IMR-90 (cell line): ENCODE measurements around the gene CDC45. TPM values are rescaled to one million over a fixed set of nuclear protein-coding genes. Genes with fewer than 3 reads are reported as not detected.

ENCODE experiments used
- ATAC-seq: fragments of 200-7000 bp; cut with Tn5 transposase; 2 replicates; pipeline ENCODE4 v1.9.1; 2020; ENCODE audit warnings: low read depth, mild to moderate bottlenecking, moderate library complexity
- BruUV-seq: library from RNA; stranded (reverse); fragments of 400-500 nt; replicated peaks from 2 replicates; lab custom pipeline; 2021; lab: Mats Ljungman, UMichigan
- CTCF ChIA-PET: fragments of 300-600 bp; formaldehyde crosslinking; extraction: SDS; loops from one replicate; lab custom pipeline; 2021; ENCODE audit warnings: antibody characterized with exemption; lab: Yijun Ruan, JAX
- POLR2A ChIA-PET: fragments of 300-600 bp; sonication (Branson Sonifier 250); formaldehyde crosslinking; loops from one replicate; lab custom pipeline; 2022; ENCODE audit warnings: antibody characterized with exemption; ENCODE audit not compliant: unreplicated experiment; lab: Charles Lee
- DNase-seq: peaks from one replicate; pipeline ENCODE4 v3.0.0; 2013
- H2AFZ ChIP-seq: replicated peaks from 2 replicates; pipeline ENCODE3; 2013; ENCODE audit warnings: low read length, mild to moderate bottlenecking; ENCODE audit not compliant: poor library complexity
- H2AK5ac ChIP-seq: 2 replicates; pipeline ENCODE4 v1.6.1; 2013; ENCODE audit warnings: low read depth, low read length, inconsistent platforms
- H2AK9ac ChIP-seq: replicated peaks from 2 replicates; pipeline ENCODE3; 2013; ENCODE audit warnings: mild to moderate bottlenecking, low read depth, low read length, moderate library complexity; ENCODE audit not compliant: poor library complexity
- H2BK120ac ChIP-seq: 2 replicates; pipeline ENCODE4 v1.6.1; 2013; ENCODE audit warnings: low read depth, low read length, inconsistent platforms
- H2BK15ac ChIP-seq: 3 replicates; pipeline ENCODE4 v1.6.1; 2013; ENCODE audit warnings: low read depth, low read length, inconsistent platforms
- H2BK20ac ChIP-seq: 2 replicates; pipeline ENCODE4 v1.6.1; 2013; ENCODE audit warnings: low read depth, mild to moderate bottlenecking, inconsistent platforms, low read length, moderate library complexity
- H2BK5ac ChIP-seq: 2 replicates; pipeline ENCODE4 v1.6.1; 2013; ENCODE audit warnings: mild to moderate bottlenecking, low read depth, low read length, inconsistent platforms; ENCODE audit not compliant: poor library complexity, severe bottlenecking
- H3K14ac ChIP-seq: replicated peaks from 2 replicates; pipeline ENCODE4 v1.6.1; 2013; ENCODE audit warnings: low read depth, low read length, inconsistent platforms
- H3K18ac ChIP-seq: 2 replicates; pipeline ENCODE4 v1.6.1; 2013; ENCODE audit warnings: low read depth, low read length, control low read depth
- H3K23ac ChIP-seq: 2 replicates; pipeline ENCODE4 v1.6.1; 2013; ENCODE audit warnings: low read depth, low read length, inconsistent platforms
- H3K27ac ChIP-seq: 2 replicates; pipeline ENCODE4 v1.5.1; 2013; ENCODE audit warnings: mild to moderate bottlenecking, control low read depth, low read length; ENCODE audit not compliant: insufficient read depth
- H3K27me3 ChIP-seq: 2 replicates; pipeline ENCODE4 v1.6.1; 2013; ENCODE audit warnings: low read length; ENCODE audit not compliant: control insufficient read depth, insufficient read depth
- H3K36me3 ChIP-seq: 2 replicates; pipeline ENCODE4 v1.6.1; 2013; ENCODE audit warnings: low read length, mixed read lengths; ENCODE audit not compliant: control insufficient read depth, insufficient read depth
- H3K4ac ChIP-seq: 2 replicates; pipeline ENCODE4 v1.6.1; 2013; ENCODE audit warnings: low read depth, low read length, inconsistent platforms
- H3K4me1 ChIP-seq: 2 replicates; pipeline ENCODE4 v1.6.1; 2013; ENCODE audit warnings: low read length, mixed read lengths; ENCODE audit not compliant: control insufficient read depth, insufficient read depth
- H3K4me2 ChIP-seq: 2 replicates; pipeline ENCODE4 v1.6.1; 2013; ENCODE audit warnings: low read depth, mild to moderate bottlenecking, control low read depth, low read length, moderate library complexity
- H3K4me3 ChIP-seq: 2 replicates; pipeline ENCODE4 v1.5.1; 2013; ENCODE audit warnings: low read depth, mild to moderate bottlenecking, control low read depth, low read length, moderate library complexity; ENCODE audit not compliant: insufficient read depth
- H3K56ac ChIP-seq: 2 replicates; pipeline ENCODE4 v1.6.1; 2013; ENCODE audit warnings: low read length, inconsistent platforms; ENCODE audit not compliant: insufficient read depth; ENCODE audit errors: extremely low read depth
- H3K79me1 ChIP-seq, 2 experiments: 2 replicates each; pipeline ENCODE4 v1.6.1; 2013; ENCODE audit warnings: low read length in 2 of 2, inconsistent platforms in 1 of 2, low read depth in 1 of 2
- H3K9ac ChIP-seq: 2 replicates; pipeline ENCODE4 v1.6.1; 2013; ENCODE audit warnings: low read depth, low read length, control low read depth
- H3K9me1 ChIP-seq: 2 replicates; pipeline ENCODE4 v1.6.1; 2013; ENCODE audit warnings: low read length, inconsistent platforms; ENCODE audit not compliant: insufficient read depth
- H3K9me3 ChIP-seq: 2 replicates; pipeline ENCODE4 v1.6.1; 2013; ENCODE audit warnings: low read length; ENCODE audit not compliant: control insufficient read depth, insufficient read depth
- H4K20me1 ChIP-seq: 2 replicates; pipeline ENCODE4 v1.6.1; 2013; ENCODE audit warnings: low read length, inconsistent platforms; ENCODE audit not compliant: insufficient read depth
- H4K5ac ChIP-seq: 2 replicates; pipeline ENCODE4 v1.6.1; 2013; ENCODE audit warnings: mild to moderate bottlenecking, low read depth, low read length, control low read depth
- H4K8ac ChIP-seq, 2 experiments: 2 replicates each; pipeline ENCODE4 v1.6.1; 2013; ENCODE audit warnings: low read depth in 2 of 2, low read length in 2 of 2, control low read depth in 1 of 2, inconsistent platforms in 1 of 2
- H4K91ac ChIP-seq: 2 replicates; pipeline ENCODE4 v1.6.1; 2013; ENCODE audit warnings: low read depth, low read length, inconsistent platforms; ENCODE audit not compliant: insufficient read depth
- FOS ChIP-seq: fragments of 150-350 bp; IDR thresholded peaks from 2 replicates; pipeline ENCODE4 v1.6.1; 2016; ENCODE audit warnings: low read depth, low read length
- MAZ ChIP-seq: IDR thresholded peaks from 2 replicates; pipeline ENCODE4 v1.6.1; 2012; ENCODE audit warnings: low read depth, mild to moderate bottlenecking, low read length, improper control_type of control experiment, moderate library complexity, borderline replicate concordance
- WGBS, 2 experiments: methylation state at CpG; one replicate each; pipeline versions ENCODE4 v1.1.5 to v1.1.7; 2013; ENCODE audit warnings: missing lambda C conversion rate in 2 of 2; ENCODE audit not compliant: insufficient read length in 1 of 2; ENCODE audit errors: extremely low coverage in 2 of 2; 5-methylcytosine and 5-hydroxymethylcytosine counted together
- dilution Hi-C: fragments of 300-500 bp; cut with HindIII; formaldehyde crosslinking; loops from one replicate; pipeline ENCODE4 v1.14.3; 2018; ENCODE audit warnings: low sequenced_read_pairs; ENCODE audit not compliant: unreplicated experiment
- in situ Hi-C: fragments of 300-500 bp; cut with MboI; formaldehyde crosslinking; loops from 3 replicates; pipeline ENCODE4 v1.14.3; 2019; ENCODE audit warnings: low sequenced_read_pairs, inconsistent platforms, mixed read lengths
- intact Hi-C: fragments of 100-400 bp; cut with micrococcal nuclease; formaldehyde crosslinking; loops from 2 replicates; pipeline ENCODE4 v1.10.0; 2022
- polyA plus RNA-seq, 3 experiments: library from polyadenylated mRNA; depleted of rRNA; stranded (reverse); fragments of >200 nt; gene quantifications; 2 replicates each; pipeline ENCODE4 v1.2.3, GENCODE V29; 2012; ENCODE audit warnings: low replicate concordance in 1 of 3
- total RNA-seq: library from RNA; depleted of rRNA; stranded (reverse); fragments of >200 nt; gene quantifications from 2 replicates; pipeline ENCODE4 v1.2.3, GENCODE V29; 2012

The CDC45 gene
- total and polyA plus RNA-seq, 2 of the 4 experiments (the other 2 are of a cell fraction) = 22.7 to 44.6 TPM

GRCh38 chr22:19463491-19464469 is 15.9 kb upstream of the CDC45 start:
- peak overlapping the region; percentile 56; the same call in 1 of the 2 replicates for H3K27ac ChIP-seq
- no peak for TF ChIP-seq MAZ
- TF ChIP-seq FOS = 0 out of 2 replicates have a peak, but pooled peaks have one; percentile 31
- peak overlapping the region; percentile 54; the same call in 1 of the 2 replicates for H3K14ac ChIP-seq
- H2BK20ac ChIP-seq = peak overlapping the region; percentile 43; the same call in 1 of the 2 replicates
- H4K8ac ChIP-seq = peak overlapping the region in 1 of 2 experiments; percentile 40; a peak in 1 of 4 replicates
- CTCF ChIA-PET = interaction anchor here (0.5 to 1.5 kb wide), 3 partner anchors 10 to 194 kb away, joined by 3 to 4 read pairs (median 4); no protein-coding TSS in a partner anchor
- peak overlapping the region; percentile 64; the same call in 1 of the 2 replicates for H3K4ac ChIP-seq
- H3K4me2 ChIP-seq = peak overlapping the region; percentile 27
- peaks cover 5 to 30% of the 10 kb centered on the region in 2 experiments for H3K79me1 ChIP-seq
- H3K9me1 ChIP-seq = peaks cover 14% of the 10 kb centered on the region
- no peak overlapping the region for H2BK15ac ChIP-seq
- WGBS, 2 experiments = 100% methylated on average over 1 of the region's 7 CpGs; no CpG with 5 or more reads in 1 of the 2 experiments
- H4K20me1 ChIP-seq = peaks cover 22% of the 10 kb centered on the region
- intact Hi-C loops = no loop called here
- H3K9ac ChIP-seq = peak overlapping the region; percentile 52; the same call in 1 of the 2 replicates
- peaks cover 46% of the 10 kb centered on the region for H3K36me3 ChIP-seq
- POLR2A ChIA-PET = no interaction called here
- DNase-seq (peak; percentile 82), ATAC-seq (peak; percentile 93)
- no peak overlapping the region for H2BK120ac ChIP-seq
- peak overlapping the region; percentile 78 for H2BK5ac ChIP-seq
- H3K4me1 ChIP-seq = peaks cover 8% of the 10 kb centered on the region; the same call in 1 of the 2 replicates
- no peak overlapping the region for H3K18ac ChIP-seq
- no peaks in the 10 kb centered on the region for H3K27me3 ChIP-seq
- peak overlapping the region; percentile 59; the same call in 1 of the 2 replicates for H3K23ac ChIP-seq
- BruUV-seq = no TSS peak
- peak overlapping the region; percentile 73; the same call in 1 of the 2 replicates for H2AK5ac ChIP-seq
- no peaks in the 10 kb centered on the region for H3K9me3 ChIP-seq
- in situ Hi-C loops = no loop called here
- H4K91ac ChIP-seq = no peak overlapping the region
- no peak overlapping the region for H4K5ac ChIP-seq
- dilution Hi-C loops = no loop called here
- no peak overlapping the region for H3K56ac ChIP-seq
- peak overlapping the region; percentile 88 for H2AK9ac ChIP-seq
- H3K4me3 ChIP-seq = no peak overlapping the region
- H2AFZ ChIP-seq = peak overlapping the region; percentile 47
